BJ (cell line): ENCODE results near the gene C21orf91. TPM values are rescaled to one million over a fixed set of nuclear protein-coding genes. Genes with fewer than 3 reads are reported as not detected.

Experiments
- CTCF ChIA-PET: fragments of 350-600 bp; formaldehyde crosslinking; extraction: SDS; loops from one replicate; lab custom pipeline; 2021; ENCODE audit warnings: antibody characterized with exemption, inconsistent platforms; lab: Yijun Ruan, JAX
- POLR2A ChIA-PET: fragments of 300-600 bp; sonication (Branson Sonifier 250); formaldehyde crosslinking; extraction: SDS; loops from one replicate; lab custom pipeline; 2021; ENCODE audit warnings: antibody characterized with exemption; lab: Charles Lee
- DNase-seq: peaks from one replicate; pipeline ENCODE4 v3.0.0-alpha.2; 2011; ENCODE audit warnings: low read depth
- H3K27me3 ChIP-seq: 2 replicates; pipeline ENCODE4 v1.6.0; 2011; ENCODE audit warnings: low read length; ENCODE audit not compliant: control insufficient read depth, insufficient read depth
- H3K36me3 ChIP-seq: 2 replicates; pipeline ENCODE4 v1.5.1; 2011; ENCODE audit warnings: low read length; ENCODE audit not compliant: control insufficient read depth, insufficient read depth
- H3K4me3 ChIP-seq: 2 replicates; pipeline ENCODE4 v1.5.1; 2011; ENCODE audit warnings: low read depth, mild to moderate bottlenecking, control low read depth, low read length
- polyA plus RNA-seq: library from polyadenylated mRNA; depleted of rRNA; stranded (reverse); fragments of >200 nt; gene quantifications from 2 replicates; pipeline ENCODE4 v1.2.3, GENCODE V29; 2011
- TF ChIP-seq, protein P1 (sequence below): IDR thresholded peaks from 2 replicates; pipeline ENCODE4 v1.5.1; 2011; ENCODE audit warnings: low read depth, mild to moderate bottlenecking, control low read depth, inconsistent platforms, low read length, moderate library complexity; ENCODE audit not compliant: insufficient read depth

C21orf91 gene
- polyA plus RNA-seq, 1 experiment = 3.4 TPM

GRCh38 chr21:17853393-17854275 lies 34.5 kb upstream of the C21orf91 start:
- Histone ChIP-seq H3K27me3 (no peaks in the 10 kb centered on the region), H3K4me3 (no peak overlapping the region), H3K36me3 (no peaks in the 10 kb centered on the region)
- ChIA-PET POLR2A (no interaction called here), CTCF (no interaction called here)
- no peak for DNase-seq
- TF ChIP-seq, protein P1, sequence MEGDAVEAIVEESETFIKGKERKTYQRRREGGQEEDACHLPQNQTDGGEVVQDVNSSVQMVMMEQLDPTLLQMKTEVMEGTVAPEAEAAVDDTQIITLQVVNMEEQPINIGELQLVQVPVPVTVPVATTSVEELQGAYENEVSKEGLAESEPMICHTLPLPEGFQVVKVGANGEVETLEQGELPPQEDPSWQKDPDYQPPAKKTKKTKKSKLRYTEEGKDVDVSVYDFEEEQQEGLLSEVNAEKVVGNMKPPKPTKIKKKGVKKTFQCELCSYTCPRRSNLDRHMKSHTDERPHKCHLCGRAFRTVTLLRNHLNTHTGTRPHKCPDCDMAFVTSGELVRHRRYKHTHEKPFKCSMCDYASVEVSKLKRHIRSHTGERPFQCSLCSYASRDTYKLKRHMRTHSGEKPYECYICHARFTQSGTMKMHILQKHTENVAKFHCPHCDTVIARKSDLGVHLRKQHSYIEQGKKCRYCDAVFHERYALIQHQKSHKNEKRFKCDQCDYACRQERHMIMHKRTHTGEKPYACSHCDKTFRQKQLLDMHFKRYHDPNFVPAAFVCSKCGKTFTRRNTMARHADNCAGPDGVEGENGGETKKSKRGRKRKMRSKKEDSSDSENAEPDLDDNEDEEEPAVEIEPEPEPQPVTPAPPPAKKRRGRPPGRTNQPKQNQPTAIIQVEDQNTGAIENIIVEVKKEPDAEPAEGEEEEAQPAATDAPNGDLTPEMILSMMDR = no peak

DNA sequence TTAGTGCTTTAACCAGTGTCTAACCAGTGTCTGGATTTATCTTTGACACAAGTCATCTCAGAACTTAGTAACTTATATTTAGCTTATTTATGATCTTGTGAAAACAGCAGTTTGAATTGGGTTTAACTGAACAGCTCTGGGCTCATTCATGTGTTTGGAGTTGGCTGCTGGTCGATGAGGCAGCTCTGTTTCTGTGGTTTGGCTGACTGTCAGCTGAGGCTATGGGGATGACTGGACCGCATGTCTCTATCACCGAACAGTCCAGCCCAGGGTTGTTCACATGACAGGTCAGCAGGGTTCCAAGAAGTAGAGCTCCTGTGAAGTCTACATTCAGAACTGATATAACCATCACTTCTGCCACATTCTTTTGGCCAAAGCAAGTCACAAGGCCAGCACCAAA lies 29.1 kb upstream of the C21orf91 start:
- POLR2A ChIA-PET = no interaction called here
- peak; percentile 75 for DNase-seq
- Histone ChIP-seq H3K27me3 (no peaks in the 10 kb centered on the region), H3K36me3 (no peaks in the 10 kb centered on the region), H3K4me3 (no peak overlapping the region)
- TF ChIP-seq, protein P1 = no peak
- CTCF ChIA-PET = interaction anchor here (0.7 to 1.2 kb wide), 2 partner anchors 53 to 169 kb away, joined by 3 to 4 read pairs; no protein-coding TSS in a partner anchor

DNA sequence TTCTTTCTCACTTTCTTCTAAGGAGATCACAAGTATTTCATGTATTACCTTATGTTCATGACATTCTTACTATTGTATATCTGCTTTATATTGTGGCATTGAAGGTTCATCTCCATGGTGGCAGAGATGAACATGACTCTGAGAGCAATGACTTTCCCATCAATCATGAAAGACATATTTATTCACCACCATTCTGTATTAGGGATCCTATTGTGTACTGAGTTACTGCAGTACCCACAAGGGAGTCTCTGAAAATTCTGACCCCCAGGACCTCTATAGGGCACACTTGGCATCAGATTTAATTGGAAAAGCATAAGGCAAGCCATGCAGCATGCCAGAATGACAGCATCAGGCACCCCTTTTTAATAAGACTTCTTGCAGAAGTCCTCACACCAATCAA lies 21.9 kb upstream of the C21orf91 start:
- CTCF ChIA-PET = no interaction called here
- POLR2A ChIA-PET = no interaction called here

GRCh38 chr21:17834639-17835354 lies 15.6 kb upstream of the C21orf91 start:
- no peaks in the 10 kb centered on the region for H3K27me3 ChIP-seq
- ChIA-PET POLR2A (no interaction called here), CTCF (interaction anchor here (1.7 kb wide), 1 partner anchor 69 kb away, joined by 3 read pairs; no protein-coding TSS in a partner anchor)
- TF ChIP-seq, protein P1 = no peak
- no peak for DNase-seq
- no peak overlapping the region for H3K4me3 ChIP-seq
- no peaks in the 10 kb centered on the region for H3K36me3 ChIP-seq

More for the DNA sequence above, 21.9 kb upstream of the C21orf91 start:
- H3K4me3 ChIP-seq = no peak overlapping the region
- no peak for DNase-seq
- no peaks in the 10 kb centered on the region for H3K27me3 ChIP-seq
- TF ChIP-seq, protein P1 = no peak
- no peaks in the 10 kb centered on the region for H3K36me3 ChIP-seq

DNA sequence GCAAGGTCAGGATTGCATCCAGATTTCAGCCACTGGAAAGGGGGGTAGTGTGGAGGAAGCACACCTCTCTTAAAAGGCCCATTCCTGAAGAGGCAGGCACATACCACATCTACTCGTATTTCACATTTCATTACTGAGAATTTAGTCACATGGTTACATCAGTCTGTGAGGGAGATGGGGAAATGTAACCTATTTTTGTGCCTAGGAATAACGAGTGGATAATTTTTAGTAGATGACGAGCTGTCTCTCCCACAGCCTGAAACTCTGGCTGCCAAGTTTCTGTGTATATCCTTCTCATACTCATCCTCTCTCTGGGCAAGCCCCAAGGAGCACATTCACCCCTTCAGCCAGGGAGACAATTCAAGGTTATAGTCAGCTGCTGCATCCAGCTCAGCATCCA lies 10.3 kb upstream of the C21orf91 start:
- TF ChIP-seq, protein P1 = no peak
- H3K36me3 ChIP-seq = no peaks in the 10 kb centered on the region
- H3K4me3 ChIP-seq = no peak overlapping the region
- peak; percentile 54 for DNase-seq
- no peaks in the 10 kb centered on the region for H3K27me3 ChIP-seq
- CTCF ChIA-PET = no interaction called here
- POLR2A ChIA-PET = interaction anchor here (0.6 kb wide), 1 partner anchor 10 kb away, joined by 4 read pairs; no protein-coding TSS in a partner anchor
